K562 (cell line): Measurements from ENCODE around the gene CDC37. TPM values are rescaled to one million over a fixed set of nuclear protein-coding genes. Genes with fewer than 3 reads are reported as not detected.

Experiments used
- CXXC5 ChIP-seq: fragments of 250-450 bp; sonication (Bioruptor Pico); IDR thresholded peaks from 2 replicates; pipeline ENCODE4 v1.8.0; 2022; ENCODE audit warnings: inconsistent platforms, mild to moderate bottlenecking, moderate library complexity
- DMBX1 ChIP-seq: fragments of 250-450 bp; sonication (Bioruptor Pico); IDR thresholded peaks from 2 replicates; pipeline ENCODE4 v1.8.0; 2022; ENCODE audit warnings: inconsistent platforms, mild to moderate bottlenecking, moderate library complexity, borderline replicate concordance
- EHMT2 ChIP-seq: fragments of 450-650 bp; IDR thresholded peaks from 2 replicates; pipeline ENCODE4 v1.6.1; 2018; ENCODE audit warnings: antibody characterized with exemption
- ERF ChIP-seq: fragments of 450-650 bp; formaldehyde crosslinking; IDR thresholded peaks from 2 replicates; pipeline ENCODE4 v1.4.0; 2020; ENCODE audit warnings: mild to moderate bottlenecking, mixed read lengths
- HSF4 ChIP-seq: fragments of 250-450 bp; sonication (Bioruptor Pico); IDR thresholded peaks from 2 replicates; pipeline ENCODE4 v2.1.2; 2022; ENCODE audit warnings: mild to moderate bottlenecking, moderate library complexity, borderline replicate concordance
- MCM2 ChIP-seq: fragments of 450-650 bp; IDR thresholded peaks from 2 replicates; pipeline ENCODE4 v1.6.1; 2017; ENCODE audit warnings: low read depth, mild to moderate bottlenecking
- NCOA1 ChIP-seq: fragments of 450-650 bp; IDR thresholded peaks from 2 replicates; pipeline ENCODE4 v1.6.1; 2016; ENCODE audit warnings: low read depth
- NFIX ChIP-seq: fragments of 250-450 bp; sonication (Bioruptor Pico); IDR thresholded peaks from 2 replicates; pipeline ENCODE4 v1.4.0; 2020; ENCODE audit warnings: low read depth, mild to moderate bottlenecking, moderate library complexity
- NRF1 ChIP-seq, 2 experiments: fragments of 450-650 bp; IDR thresholded peaks in 1 of 2; conservative IDR thresholded peaks in 1 of 2; 2 replicates each; pipeline ENCODE4 v1.6.1; 2014; ENCODE audit warnings: mild to moderate bottlenecking in 2 of 2
- POLR2AphosphoS2 ChIP-seq: IDR thresholded peaks from 2 replicates; pipeline ENCODE4 v1.6.1; 2012; ENCODE audit warnings: low read length, improper control_type of control experiment
- SRSF9 ChIP-seq: fragments of 200-400 bp; formaldehyde crosslinking; IDR thresholded peaks from 2 replicates; pipeline ENCODE4 v1.6.1; 2017; ENCODE audit warnings: low read depth, low read length, borderline replicate concordance
- TEAD1 ChIP-seq, 2 experiments: fragments of 450-650 bp in 1 of 2; sonication (generic) in 1 of 2; formaldehyde crosslinking; IDR thresholded peaks; 2 replicates each; pipeline versions ENCODE4 v1.4.0 to v1.8.0; 2020 to 2022; ENCODE audit warnings: mild to moderate bottlenecking in 2 of 2, missing genetic modification reagents in 1 of 2
- ZNF3 ChIP-seq: fragments of 250-450 bp; sonication (Bioruptor Pico); IDR thresholded peaks from 2 replicates; pipeline ENCODE4 v1.5.0; 2021; ENCODE audit warnings: mild to moderate bottlenecking, moderate library complexity
- polyA plus RNA-seq, 8 experiments: library from polyadenylated mRNA; depleted of rRNA in 4 of 8; stranded (reverse) in 5 of 8; unstranded in 3 of 8; fragments of >200 nt; fragmentation: Nextera tagmentation in 2 of 8; fragmentation: Illumina TruSeq in 1 of 8; extraction: Ambion mirVana in 2 of 8; extraction: Trizol in 1 of 8; gene quantifications; 2 replicates each; pipeline versions ENCODE4 v1.2.1 to v1.2.3, GENCODE V29; 2011 to 2014; ENCODE audit warnings: inconsistent platforms in 1 of 8, missing spikeins in 1 of 8
- total RNA-seq, 7 experiments: library from RNA; depleted of rRNA in 6 of 7; stranded (reverse); fragments of >200 nt in 6 of 7; fragmentation: Illumina TruSeq in 2 of 7; extraction: Trizol in 2 of 7; gene quantifications; 2 replicates each; pipeline versions ENCODE4 v1.2.1 to v1.2.3, GENCODE V29; 2011 to 2021; ENCODE audit warnings: low replicate concordance in 1 of 7
- TF ChIP-seq, protein P1 (sequence below): fragments of 450-650 bp; IDR thresholded peaks from 2 replicates; pipeline ENCODE4 v1.6.1; 2014; ENCODE audit warnings: low read depth, mild to moderate bottlenecking, moderate library complexity, borderline replicate concordance
- TF ChIP-seq, protein P2 (sequence below): fragments of 250-450 bp; sonication (Bioruptor Pico); IDR thresholded peaks from 2 replicates; pipeline ENCODE4 v1.6.1; 2021; ENCODE audit warnings: mild to moderate bottlenecking
- TF ChIP-seq, protein P3 (sequence below): fragments of 450-650 bp; IDR thresholded peaks from 2 replicates; pipeline ENCODE4 v1.6.1; 2016; ENCODE audit warnings: mild to moderate bottlenecking
- TF ChIP-seq, protein P4 (sequence below), 2 experiments: fragments of 450-650 bp; IDR thresholded peaks; 2 replicates each; pipeline ENCODE4 v1.6.1; 2018; ENCODE audit warnings: mild to moderate bottlenecking in 2 of 2, low read depth in 1 of 2; ENCODE audit not compliant: partially characterized antibody in 2 of 2

Gene CDC37
- total and polyA plus RNA-seq, 9 of the 15 experiments (the other 6 are each of a cell fraction or from before 2014, with no cell fraction given) = 6.6 to 538 (median 227) TPM

DNA sequence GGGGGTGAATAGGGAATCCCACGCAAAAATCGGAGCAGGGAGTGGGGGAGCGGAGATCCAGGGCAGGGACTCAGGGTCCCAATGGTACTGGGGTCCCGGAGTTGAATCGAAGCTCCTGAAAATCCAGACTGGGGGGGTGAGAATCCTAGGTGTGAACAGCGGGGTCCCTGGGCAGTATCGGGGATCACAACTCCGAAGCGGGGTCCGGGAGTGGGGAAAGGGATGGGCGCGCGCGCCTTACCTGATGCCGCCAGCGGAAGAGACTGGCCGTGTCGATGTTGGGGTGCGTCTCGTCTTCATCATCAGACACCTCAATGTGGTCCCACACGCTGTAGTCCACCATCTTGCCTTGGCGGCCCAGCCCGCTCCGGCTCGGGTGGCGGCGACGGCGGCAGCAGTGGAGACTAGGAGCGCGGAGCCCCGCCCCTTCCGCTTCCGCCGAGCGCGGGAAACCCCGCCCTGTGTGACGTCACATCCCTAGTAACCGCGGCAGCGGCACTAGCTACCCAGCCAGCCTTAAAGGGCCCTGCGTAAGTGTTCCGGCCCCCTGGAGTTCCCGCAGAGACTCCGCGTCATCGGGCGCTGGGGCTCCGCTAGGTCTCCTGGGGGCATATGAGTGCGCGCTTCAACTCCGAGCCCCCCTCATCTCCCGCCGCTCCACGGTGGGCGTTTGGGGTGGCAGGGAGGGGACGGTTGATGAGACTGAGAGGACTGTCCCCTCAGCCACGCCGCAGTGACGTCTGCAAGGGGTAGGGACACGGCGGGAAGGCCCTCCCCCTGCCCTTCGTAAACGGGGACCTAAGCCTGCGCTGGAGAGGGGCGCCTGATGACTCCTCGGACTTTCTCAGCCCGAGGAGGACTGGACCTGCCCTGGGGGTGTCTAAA lies at the start of gene CDC37 (continued):
- TF ChIP-seq, protein P1, sequence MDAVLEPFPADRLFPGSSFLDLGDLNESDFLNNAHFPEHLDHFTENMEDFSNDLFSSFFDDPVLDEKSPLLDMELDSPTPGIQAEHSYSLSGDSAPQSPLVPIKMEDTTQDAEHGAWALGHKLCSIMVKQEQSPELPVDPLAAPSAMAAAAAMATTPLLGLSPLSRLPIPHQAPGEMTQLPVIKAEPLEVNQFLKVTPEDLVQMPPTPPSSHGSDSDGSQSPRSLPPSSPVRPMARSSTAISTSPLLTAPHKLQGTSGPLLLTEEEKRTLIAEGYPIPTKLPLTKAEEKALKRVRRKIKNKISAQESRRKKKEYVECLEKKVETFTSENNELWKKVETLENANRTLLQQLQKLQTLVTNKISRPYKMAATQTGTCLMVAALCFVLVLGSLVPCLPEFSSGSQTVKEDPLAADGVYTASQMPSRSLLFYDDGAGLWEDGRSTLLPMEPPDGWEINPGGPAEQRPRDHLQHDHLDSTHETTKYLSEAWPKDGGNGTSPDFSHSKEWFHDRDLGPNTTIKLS = 0 out of 2 replicates have a peak, but pooled peaks have one; percentile 31
- TF ChIP-seq, protein P2, sequence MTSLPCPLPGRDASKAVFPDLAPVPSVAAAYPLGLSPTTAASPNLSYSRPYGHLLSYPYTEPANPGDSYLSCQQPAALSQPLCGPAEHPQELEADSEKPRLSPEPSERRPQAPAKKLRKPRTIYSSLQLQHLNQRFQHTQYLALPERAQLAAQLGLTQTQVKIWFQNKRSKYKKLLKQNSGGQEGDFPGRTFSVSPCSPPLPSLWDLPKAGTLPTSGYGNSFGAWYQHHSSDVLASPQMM (CRISPR knock-in tag) = no peak
- TF ChIP-seq CXXC5 (CRISPR knock-in tag) = peak; percentile 66
- TF ChIP-seq, protein P3, sequence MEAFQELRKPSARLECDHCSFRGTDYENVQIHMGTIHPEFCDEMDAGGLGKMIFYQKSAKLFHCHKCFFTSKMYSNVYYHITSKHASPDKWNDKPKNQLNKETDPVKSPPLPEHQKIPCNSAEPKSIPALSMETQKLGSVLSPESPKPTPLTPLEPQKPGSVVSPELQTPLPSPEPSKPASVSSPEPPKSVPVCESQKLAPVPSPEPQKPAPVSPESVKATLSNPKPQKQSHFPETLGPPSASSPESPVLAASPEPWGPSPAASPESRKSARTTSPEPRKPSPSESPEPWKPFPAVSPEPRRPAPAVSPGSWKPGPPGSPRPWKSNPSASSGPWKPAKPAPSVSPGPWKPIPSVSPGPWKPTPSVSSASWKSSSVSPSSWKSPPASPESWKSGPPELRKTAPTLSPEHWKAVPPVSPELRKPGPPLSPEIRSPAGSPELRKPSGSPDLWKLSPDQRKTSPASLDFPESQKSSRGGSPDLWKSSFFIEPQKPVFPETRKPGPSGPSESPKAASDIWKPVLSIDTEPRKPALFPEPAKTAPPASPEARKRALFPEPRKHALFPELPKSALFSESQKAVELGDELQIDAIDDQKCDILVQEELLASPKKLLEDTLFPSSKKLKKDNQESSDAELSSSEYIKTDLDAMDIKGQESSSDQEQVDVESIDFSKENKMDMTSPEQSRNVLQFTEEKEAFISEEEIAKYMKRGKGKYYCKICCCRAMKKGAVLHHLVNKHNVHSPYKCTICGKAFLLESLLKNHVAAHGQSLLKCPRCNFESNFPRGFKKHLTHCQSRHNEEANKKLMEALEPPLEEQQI = no peak
- TF ChIP-seq SRSF9 = no peak
- no peak for TF ChIP-seq NFIX (CRISPR knock-in tag)
- TF ChIP-seq TEAD1 (CRISPR knock-in tag; IDR thresholded peaks at IDR 0.05) = peak in 1 of 2 experiments; percentile 17; a peak in 1 of 4 replicates
- no peak for TF ChIP-seq EHMT2
- no peak for TF ChIP-seq MCM2
- TF ChIP-seq ZNF3 (CRISPR knock-in tag) = no peak
- no peak for TF ChIP-seq NCOA1
- TF ChIP-seq NRF1 (conservative IDR thresholded peaks at IDR 0.05 in 1 of 2, IDR thresholded peaks at IDR 0.05 in 1 of 2) = peak; percentile 61 to 70
- TF ChIP-seq HSF4 = no peak
- no peak for TF ChIP-seq ERF (CRISPR knock-in tag)
- TF ChIP-seq POLR2AphosphoS2 = peak; percentile 58; the same call in 1 of the 2 replicates
- TF ChIP-seq, protein P4, sequence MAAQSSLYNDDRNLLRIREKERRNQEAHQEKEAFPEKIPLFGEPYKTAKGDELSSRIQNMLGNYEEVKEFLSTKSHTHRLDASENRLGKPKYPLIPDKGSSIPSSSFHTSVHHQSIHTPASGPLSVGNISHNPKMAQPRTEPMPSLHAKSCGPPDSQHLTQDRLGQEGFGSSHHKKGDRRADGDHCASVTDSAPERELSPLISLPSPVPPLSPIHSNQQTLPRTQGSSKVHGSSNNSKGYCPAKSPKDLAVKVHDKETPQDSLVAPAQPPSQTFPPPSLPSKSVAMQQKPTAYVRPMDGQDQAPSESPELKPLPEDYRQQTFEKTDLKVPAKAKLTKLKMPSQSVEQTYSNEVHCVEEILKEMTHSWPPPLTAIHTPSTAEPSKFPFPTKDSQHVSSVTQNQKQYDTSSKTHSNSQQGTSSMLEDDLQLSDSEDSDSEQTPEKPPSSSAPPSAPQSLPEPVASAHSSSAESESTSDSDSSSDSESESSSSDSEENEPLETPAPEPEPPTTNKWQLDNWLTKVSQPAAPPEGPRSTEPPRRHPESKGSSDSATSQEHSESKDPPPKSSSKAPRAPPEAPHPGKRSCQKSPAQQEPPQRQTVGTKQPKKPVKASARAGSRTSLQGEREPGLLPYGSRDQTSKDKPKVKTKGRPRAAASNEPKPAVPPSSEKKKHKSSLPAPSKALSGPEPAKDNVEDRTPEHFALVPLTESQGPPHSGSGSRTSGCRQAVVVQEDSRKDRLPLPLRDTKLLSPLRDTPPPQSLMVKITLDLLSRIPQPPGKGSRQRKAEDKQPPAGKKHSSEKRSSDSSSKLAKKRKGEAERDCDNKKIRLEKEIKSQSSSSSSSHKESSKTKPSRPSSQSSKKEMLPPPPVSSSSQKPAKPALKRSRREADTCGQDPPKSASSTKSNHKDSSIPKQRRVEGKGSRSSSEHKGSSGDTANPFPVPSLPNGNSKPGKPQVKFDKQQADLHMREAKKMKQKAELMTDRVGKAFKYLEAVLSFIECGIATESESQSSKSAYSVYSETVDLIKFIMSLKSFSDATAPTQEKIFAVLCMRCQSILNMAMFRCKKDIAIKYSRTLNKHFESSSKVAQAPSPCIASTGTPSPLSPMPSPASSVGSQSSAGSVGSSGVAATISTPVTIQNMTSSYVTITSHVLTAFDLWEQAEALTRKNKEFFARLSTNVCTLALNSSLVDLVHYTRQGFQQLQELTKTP (IDR thresholded peaks at IDR 0.05; ENCODE audit: low read depth in 1 of 2, partially characterized antibody in 2 of 2) = no peak
- TF ChIP-seq DMBX1 (CRISPR knock-in tag) = no peak
